ENCODE data around the gene MAP7D2. TPM values are rescaled to one million over a fixed set of nuclear protein-coding genes. Genes with fewer than 3 reads are reported as not detected.

The MAP7D2 gene
- total RNA-seq, 1 experiment from 2014 or later: 0.15 TPM

DNA sequence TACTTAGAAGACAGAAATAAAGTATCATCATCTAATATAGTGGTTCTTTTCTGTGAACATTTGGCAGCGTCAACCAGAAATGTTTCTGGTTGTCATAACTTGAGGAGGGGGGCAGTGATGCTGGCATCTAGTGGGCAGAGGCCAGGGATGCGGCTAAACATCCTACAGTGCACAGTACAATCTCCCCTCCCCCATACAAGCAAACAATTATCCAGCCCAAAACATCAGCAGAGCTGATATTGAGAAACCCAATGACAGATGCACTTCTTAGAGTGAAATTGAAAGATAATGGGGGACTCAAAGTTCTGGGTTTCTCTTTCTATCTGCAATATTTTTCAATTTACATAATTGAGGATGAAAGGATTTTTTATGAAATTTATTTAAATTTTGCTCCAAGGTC is 26.9 kb upstream of the MAP7D2 start:
- ChIA-PET POLR2A (no interaction called here), RAD21 (ENCODE audit: low non-redundant PET in 1 of 2, low total read pairs in 2 of 2, uncharacterized antibody in 2 of 2, unreplicated experiment in 2 of 2) (no interaction called here), CTCF (no interaction called here)
- Histone ChIP-seq H3K4me2 (ENCODE audit: low read length) (no peak overlapping the region), H3K27ac (ENCODE audit: low read depth, low read length) (no peak overlapping the region), H3K36me3 (ENCODE audit: control insufficient read depth in 1 of 2, insufficient read depth in 2 of 2, low read length in 2 of 2) (peaks cover 0 to 13% of the 10 kb centered on the region in 2 experiments; a peak in 3 of 4 replicates), H4K20me1 (ENCODE audit: insufficient read depth) (peaks cover 9% of the 10 kb centered on the region; the same call in 1 of the 2 replicates), H3K4me1 (ENCODE audit: control insufficient read depth in 1 of 2, insufficient read depth in 2 of 2, low read length in 2 of 2) (peaks cover 5 to 14% of the 10 kb centered on the region in 2 experiments; a peak in 3 of 4 replicates), H3K9me3 (ENCODE audit: control insufficient read depth in 1 of 2, insufficient read depth in 1 of 2, low read depth in 1 of 2, low read length in 2 of 2) (no peaks in the 10 kb centered on the region), H3K9me2 (ENCODE audit: insufficient read depth) (no peaks in the 10 kb centered on the region), H3K9ac (ENCODE audit: low read length) (no peak overlapping the region), H3K4me3 (replicated peaks in 1 of 2; ENCODE audit: low read depth in 1 of 2, low read length in 2 of 2) (no peak overlapping the region), H3K27me3 (ENCODE audit: insufficient read depth, low read length) (no peaks in the 10 kb centered on the region), H3K79me2 (ENCODE audit: insufficient read depth, low read length) (peaks cover 29% of the 10 kb centered on the region), H2AFZ (ENCODE audit: low read depth, low read length, poor library complexity, severe bottlenecking) (no peak overlapping the region)
- TF ChIP-seq, protein P1, sequence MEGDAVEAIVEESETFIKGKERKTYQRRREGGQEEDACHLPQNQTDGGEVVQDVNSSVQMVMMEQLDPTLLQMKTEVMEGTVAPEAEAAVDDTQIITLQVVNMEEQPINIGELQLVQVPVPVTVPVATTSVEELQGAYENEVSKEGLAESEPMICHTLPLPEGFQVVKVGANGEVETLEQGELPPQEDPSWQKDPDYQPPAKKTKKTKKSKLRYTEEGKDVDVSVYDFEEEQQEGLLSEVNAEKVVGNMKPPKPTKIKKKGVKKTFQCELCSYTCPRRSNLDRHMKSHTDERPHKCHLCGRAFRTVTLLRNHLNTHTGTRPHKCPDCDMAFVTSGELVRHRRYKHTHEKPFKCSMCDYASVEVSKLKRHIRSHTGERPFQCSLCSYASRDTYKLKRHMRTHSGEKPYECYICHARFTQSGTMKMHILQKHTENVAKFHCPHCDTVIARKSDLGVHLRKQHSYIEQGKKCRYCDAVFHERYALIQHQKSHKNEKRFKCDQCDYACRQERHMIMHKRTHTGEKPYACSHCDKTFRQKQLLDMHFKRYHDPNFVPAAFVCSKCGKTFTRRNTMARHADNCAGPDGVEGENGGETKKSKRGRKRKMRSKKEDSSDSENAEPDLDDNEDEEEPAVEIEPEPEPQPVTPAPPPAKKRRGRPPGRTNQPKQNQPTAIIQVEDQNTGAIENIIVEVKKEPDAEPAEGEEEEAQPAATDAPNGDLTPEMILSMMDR (IDR thresholded peaks at IDR 0.05 in 2 of 3, conservative IDR thresholded peaks at IDR 0.05 in 1 of 3; ENCODE audit: borderline replicate concordance in 1 of 3, insufficient read depth in 1 of 3, low read depth in 2 of 3, low read length in 2 of 3): 0 out of 6 replicates have a peak, but pooled peaks of 1 of the 3 experiments have one; percentile 11
- TF ChIP-seq ATF3 (IDR thresholded peaks at IDR 0.05): no peak
- intact Hi-C loops (cut with micrococcal nuclease): no loop called here
- DNase-seq (ENCODE audit: low read depth, low spot score): no peak
- ATAC-seq: no peak
- no TSS peak for BruUV-seq (replicated peaks)

GRCh38 chrX:20143111-20143510 is 26.4 kb upstream of the MAP7D2 start:
- DNase-seq (ENCODE audit: low read depth, low spot score) (no peak), ATAC-seq (no peak)
- peak overlapping the region in 1 of 2 experiments; percentile 86; a peak in 1 of 4 replicates for H3K4me3 ChIP-seq (replicated peaks in 1 of 2; ENCODE audit: low read depth in 1 of 2, low read length in 2 of 2)
- BruUV-seq (replicated peaks): no TSS peak
- peaks cover 9% of the 10 kb centered on the region; the same call in 1 of the 2 replicates for H4K20me1 ChIP-seq (ENCODE audit: insufficient read depth)
- intact Hi-C loops (cut with micrococcal nuclease): no loop called here
- H3K9ac ChIP-seq (ENCODE audit: low read length): 0 out of 2 replicates have a peak overlapping the region, but pooled peaks have one; percentile 57
- H3K4me1 ChIP-seq (ENCODE audit: control insufficient read depth in 1 of 2, insufficient read depth in 2 of 2, low read length in 2 of 2): peaks cover 5 to 14% of the 10 kb centered on the region in 2 experiments; a peak in 3 of 4 replicates
- H3K9me2 ChIP-seq (ENCODE audit: insufficient read depth): no peaks in the 10 kb centered on the region
- POLR2A ChIA-PET: no interaction called here
- RAD21 ChIA-PET (ENCODE audit: low non-redundant PET in 1 of 2, low total read pairs in 2 of 2, uncharacterized antibody in 2 of 2, unreplicated experiment in 2 of 2): no interaction called here
- peaks cover 0 to 17% of the 10 kb centered on the region in 2 experiments; a peak in 3 of 4 replicates for H3K36me3 ChIP-seq (ENCODE audit: control insufficient read depth in 1 of 2, insufficient read depth in 2 of 2, low read length in 2 of 2)
- no peaks in the 10 kb centered on the region for H3K27me3 ChIP-seq (ENCODE audit: insufficient read depth, low read length)
- H3K9me3 ChIP-seq (ENCODE audit: control insufficient read depth in 1 of 2, insufficient read depth in 1 of 2, low read depth in 1 of 2, low read length in 2 of 2): no peaks in the 10 kb centered on the region
- peak overlapping the region; percentile 51; the same call in 1 of the 2 replicates for H3K4me2 ChIP-seq (ENCODE audit: low read length)
- no peak overlapping the region for H2AFZ ChIP-seq (ENCODE audit: low read depth, low read length, poor library complexity, severe bottlenecking)
- peaks cover 33% of the 10 kb centered on the region for H3K79me2 ChIP-seq (ENCODE audit: insufficient read depth, low read length)
- CTCF ChIA-PET: no interaction called here
- no peak overlapping the region for H3K27ac ChIP-seq (ENCODE audit: low read depth, low read length)
- TF ChIP-seq YY1 (IDR thresholded peaks at IDR 0.05; ENCODE audit: extremely low read depth, insufficient replicate concordance, low read depth, low read length) (no peak), ZBTB33 (IDR thresholded peaks at IDR 0.05; ENCODE audit: extremely low read depth, insufficient replicate concordance, low read length) (no peak), REST (IDR thresholded peaks at IDR 0.05; ENCODE audit: low read depth) (no peak)
- TF ChIP-seq, protein P1 (IDR thresholded peaks at IDR 0.05 in 2 of 3, conservative IDR thresholded peaks at IDR 0.05 in 1 of 3; ENCODE audit: borderline replicate concordance in 1 of 3, insufficient read depth in 1 of 3, low read depth in 2 of 3, low read length in 2 of 3): no peak

All from HCT116 (cell line).